Neutrophil (primary cell): Measurements from ENCODE around the gene MISP.

Source experiments
- H3K27ac ChIP-seq: fragments of 200-600 bp; sonication (generic); 2 replicates; pipeline ENCODE4 v1.5.1; 2016; ENCODE audit warnings: mild to moderate bottlenecking, moderate library complexity
- H3K27me3 ChIP-seq: fragments of 200-600 bp; sonication (generic); 2 replicates; pipeline ENCODE4 v1.6.0; 2016; ENCODE audit warnings: mild to moderate bottlenecking
- H3K36me3 ChIP-seq: fragments of 200-600 bp; sonication (generic); 2 replicates; pipeline ENCODE4 v1.5.1; 2017
- H3K4me1 ChIP-seq, 2 experiments: fragments of 200-600 bp in 1 of 2; sonication (generic) in 1 of 2; 1 replicate in 1 of 2; 2 replicates in 1 of 2; pipeline versions ENCODE4 v1.5.1 to v1.6.1; 2013 to 2016; ENCODE audit warnings: low read depth in 1 of 2, low read length in 1 of 2, mild to moderate bottlenecking in 1 of 2, moderate library complexity in 1 of 2; ENCODE audit not compliant: control insufficient read depth in 1 of 2, insufficient read depth in 1 of 2
- H3K4me3 ChIP-seq, 2 experiments: fragments of 200-600 bp in 1 of 2; sonication (generic) in 1 of 2; 1 replicate in 1 of 2; 2 replicates in 1 of 2; pipeline ENCODE4 v1.5.1; 2013 to 2016; ENCODE audit warnings: low read depth in 1 of 2, low read length in 1 of 2, mild to moderate bottlenecking in 1 of 2, moderate library complexity in 1 of 2
- H3K9me3 ChIP-seq: fragments of 200-600 bp; sonication (generic); 2 replicates; pipeline ENCODE4 v1.5.1; 2016
- TF ChIP-seq, protein P1 (sequence below): fragments of 200-600 bp; sonication (generic); IDR thresholded peaks from 2 replicates; pipeline ENCODE4 v1.5.1; 2016; ENCODE audit warnings: antibody characterized with exemption

Gene MISP

GRCh38 chr19:803686-804418 is 52.9 kb downstream of the MISP start:
- no peak overlapping the region for H3K4me3 ChIP-seq
- H3K36me3 ChIP-seq = peaks cover 66% of the 10 kb centered on the region
- peaks cover 26 to 28% of the 10 kb centered on the region in 2 experiments for H3K4me1 ChIP-seq
- TF ChIP-seq, protein P1, sequence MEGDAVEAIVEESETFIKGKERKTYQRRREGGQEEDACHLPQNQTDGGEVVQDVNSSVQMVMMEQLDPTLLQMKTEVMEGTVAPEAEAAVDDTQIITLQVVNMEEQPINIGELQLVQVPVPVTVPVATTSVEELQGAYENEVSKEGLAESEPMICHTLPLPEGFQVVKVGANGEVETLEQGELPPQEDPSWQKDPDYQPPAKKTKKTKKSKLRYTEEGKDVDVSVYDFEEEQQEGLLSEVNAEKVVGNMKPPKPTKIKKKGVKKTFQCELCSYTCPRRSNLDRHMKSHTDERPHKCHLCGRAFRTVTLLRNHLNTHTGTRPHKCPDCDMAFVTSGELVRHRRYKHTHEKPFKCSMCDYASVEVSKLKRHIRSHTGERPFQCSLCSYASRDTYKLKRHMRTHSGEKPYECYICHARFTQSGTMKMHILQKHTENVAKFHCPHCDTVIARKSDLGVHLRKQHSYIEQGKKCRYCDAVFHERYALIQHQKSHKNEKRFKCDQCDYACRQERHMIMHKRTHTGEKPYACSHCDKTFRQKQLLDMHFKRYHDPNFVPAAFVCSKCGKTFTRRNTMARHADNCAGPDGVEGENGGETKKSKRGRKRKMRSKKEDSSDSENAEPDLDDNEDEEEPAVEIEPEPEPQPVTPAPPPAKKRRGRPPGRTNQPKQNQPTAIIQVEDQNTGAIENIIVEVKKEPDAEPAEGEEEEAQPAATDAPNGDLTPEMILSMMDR = no peak
- H3K27ac ChIP-seq = no peak overlapping the region
- H3K27me3 ChIP-seq = no peaks in the 10 kb centered on the region
- H3K9me3 ChIP-seq = no peaks in the 10 kb centered on the region

GRCh38 chr19:804419-805165 is 53.7 kb downstream of the MISP start:
- peaks cover 73% of the 10 kb centered on the region for H3K36me3 ChIP-seq

GRCh38 chr19:805166-805551 is 54.2 kb downstream of the MISP start:
- no peak overlapping the region for H3K4me3 ChIP-seq

More at GRCh38 chr19:804419-805165, 53.7 kb downstream of the MISP start:
- Histone ChIP-seq H3K4me1 (peaks cover 19 to 20% of the 10 kb centered on the region in 2 experiments), H3K9me3 (no peaks in the 10 kb centered on the region), H3K27me3 (no peaks in the 10 kb centered on the region), H3K27ac (no peak overlapping the region), H3K4me3 (no peak overlapping the region)
- TF ChIP-seq, protein P1 = no peak

GRCh38 chr19:805600-806550 is 55.0 kb downstream of the MISP start:
- H3K4me1 ChIP-seq = peaks cover 7% of the 10 kb centered on the region in 2 experiments
- H3K9me3 ChIP-seq = no peaks in the 10 kb centered on the region
- TF ChIP-seq, protein P1 = no peak
- no peak overlapping the region for H3K4me3 ChIP-seq
- H3K27me3 ChIP-seq = no peaks in the 10 kb centered on the region
- H3K36me3 ChIP-seq = peaks cover 86% of the 10 kb centered on the region
- no peak overlapping the region for H3K27ac ChIP-seq

More at GRCh38 chr19:805166-805551, 54.2 kb downstream of the MISP start:
- Histone ChIP-seq H3K27me3 (no peaks in the 10 kb centered on the region), H3K4me1 (peaks cover 13 to 14% of the 10 kb centered on the region in 2 experiments), H3K27ac (no peak overlapping the region), H3K9me3 (no peaks in the 10 kb centered on the region), H3K36me3 (peaks cover 79% of the 10 kb centered on the region)
- TF ChIP-seq, protein P1 = no peak

GRCh38 chr19:806815-807421 is 56.0 kb downstream of the MISP start:
- no peaks in the 10 kb centered on the region for H3K27me3 ChIP-seq
- peaks cover 88% of the 10 kb centered on the region for H3K36me3 ChIP-seq
- TF ChIP-seq, protein P1 = no peak
- H3K4me3 ChIP-seq = no peak overlapping the region
- H3K4me1 ChIP-seq = no peaks in the 10 kb centered on the region
- H3K9me3 ChIP-seq = no peaks in the 10 kb centered on the region
- peak overlapping the region; percentile 25 for H3K27ac ChIP-seq
